ENCODE measurements around the gene AFF1.
"Not testable (repeated sequence)": the region's sequence is repeated elsewhere in the genome, so short reads cannot be mapped to it uniquely, and the experiment has no call there.

GRCh38 chr4:87012954-87013308 is 78.1 kb downstream of the AFF1 start:
- TF ChIP-seq CTCF (conservative IDR thresholded peaks at IDR 0.05; ENCODE audit: low read length); EZH2phosphoT487 (IDR thresholded peaks at IDR 0.05; ENCODE audit: borderline replicate concordance, low read depth, low read length): not testable (repeated sequence)
